ENCODE measurements around the gene PCDHGA10.
"Not testable (repeated sequence)": the region's sequence is repeated elsewhere in the genome, so short reads cannot be mapped to it uniquely, and the experiment has no call there.

Gene PCDHGA10

GRCh38 chr5:141412854-141413539, at the start of gene PCDHGA10:
Gene PCDHGA10, plus strand, starts transcription at chr5:141412987. Its CDS starts 189 bp downstream, at chr5:141413176.
- in situ Hi-C loops (cut with MboI; ENCODE audit: low sequenced_read_pairs) = no loop called here

- in situ Hi-C loops (cut with MboI; ENCODE audit: low sequenced_read_pairs) = no loop called here
Measured at GRCh38 chr5:141363952-141364660, 48.7 kb upstream of the PCDHGA10 start, which contains the start of gene PCDHGA5. Gene PCDHGA5, plus strand, starts transcription at chr5:141364162. Its CDS starts 169 bp downstream, at chr5:141364331.

- in situ Hi-C loops (cut with MboI; ENCODE audit: low sequenced_read_pairs) = no loop called here
Measured at GRCh38 chr5:141366016-141366896, 46.5 kb upstream of the PCDHGA10 start.

GRCh38 chr5:141369994-141370848, 42.6 kb upstream of the PCDHGA10 start, which contains the start of gene PCDHGB3:
Gene PCDHGB3, plus strand, starts transcription at chr5:141370242. Its CDS starts 153 bp downstream, at chr5:141370395.
- in situ Hi-C loops (cut with MboI; ENCODE audit: low sequenced_read_pairs) = no loop called here

GRCh38 chr5:141371572-141372475, 41.0 kb upstream of the PCDHGA10 start:
- in situ Hi-C loops (cut with MboI; ENCODE audit: low sequenced_read_pairs) = no loop called here

GRCh38 chr5:141373673-141374317, 39.0 kb upstream of the PCDHGA10 start, which contains the start of gene PCDHGA6:
Gene PCDHGA6, plus strand, starts transcription at chr5:141373891. Its CDS starts 193 bp downstream, at chr5:141374084.
- in situ Hi-C loops (cut with MboI; ENCODE audit: low sequenced_read_pairs) = no loop called here

GRCh38 chr5:141374627-141375026, 38.2 kb upstream of the PCDHGA10 start:
- in situ Hi-C loops (cut with MboI; ENCODE audit: low sequenced_read_pairs) = no loop called here

- in situ Hi-C loops (cut with MboI; ENCODE audit: low sequenced_read_pairs) = not testable (repeated sequence)
Measured at GRCh38 chr5:141375444-141376155, 37.2 kb upstream of the PCDHGA10 start.

- in situ Hi-C loops (cut with MboI; ENCODE audit: low sequenced_read_pairs) = no loop called here
Measured at GRCh38 chr5:141382469-141383294, 30.1 kb upstream of the PCDHGA10 start, which contains the start of gene PCDHGA7. Gene PCDHGA7, plus strand, starts transcription at chr5:141382742. Its CDS starts 158 bp downstream, at chr5:141382900.

GRCh38 chr5:141383345-141383744, 29.4 kb upstream of the PCDHGA10 start:
- in situ Hi-C loops (cut with MboI; ENCODE audit: low sequenced_read_pairs) = no loop called here

GRCh38 chr5:141384471-141385267, 28.1 kb upstream of the PCDHGA10 start:
- in situ Hi-C loops (cut with MboI; ENCODE audit: low sequenced_read_pairs) = no loop called here

GRCh38 chr5:141387557-141388311, 25.1 kb upstream of the PCDHGA10 start, which contains the start of gene PCDHGB4:
Gene PCDHGB4, plus strand, starts transcription at chr5:141387698. Its CDS starts 187 bp downstream, at chr5:141387885.
- in situ Hi-C loops (cut with MboI; ENCODE audit: low sequenced_read_pairs) = not testable (repeated sequence)

- in situ Hi-C loops (cut with MboI; ENCODE audit: low sequenced_read_pairs) = no loop called here
Measured at GRCh38 chr5:141388661-141389060, 24.1 kb upstream of the PCDHGA10 start.

- in situ Hi-C loops (cut with MboI; ENCODE audit: low sequenced_read_pairs) = no loop called here
Measured at GRCh38 chr5:141389153-141390042, 23.4 kb upstream of the PCDHGA10 start.

Measured in HL-60/S4 treated with retinoic acid at 250 ng/mL for 4 days and 3 days (cell line).